GM19025 (cell line): ENCODE results near the gene PTPRG.
"Not testable (repeated sequence)": the region's sequence is repeated elsewhere in the genome, so short reads cannot be mapped to it uniquely, and the experiment has no call there.

Experiments used
- ATAC-seq: cut with Tn5 transposase; IDR thresholded peaks from one replicate; pipeline ENCODE4 v1.9.1; 2021; ENCODE audit warnings: mild to moderate bottlenecking, low read depth, moderate library complexity; ENCODE audit not compliant: unreplicated experiment

PTPRG gene

DNA sequence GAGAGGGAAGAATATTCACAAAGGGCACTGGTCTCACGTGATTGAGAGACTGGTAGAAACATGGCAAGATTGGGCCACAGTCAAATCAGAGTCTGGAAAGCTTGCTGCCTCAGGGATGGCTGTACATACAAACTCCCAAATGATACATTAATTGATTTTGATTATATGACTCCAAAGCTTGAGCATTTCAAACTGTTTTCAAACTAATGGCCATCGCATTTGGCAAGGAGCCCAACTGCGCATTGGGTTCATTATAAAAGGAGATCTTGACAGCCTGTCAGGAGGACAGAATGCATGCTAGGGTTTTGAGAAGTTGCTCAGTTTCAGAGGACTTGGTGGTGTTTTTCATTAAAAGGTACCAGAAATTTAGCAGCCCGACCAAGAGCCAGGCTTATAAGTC, 117.7 kb downstream of the PTPRG start:
- ATAC-seq = no peak

DNA sequence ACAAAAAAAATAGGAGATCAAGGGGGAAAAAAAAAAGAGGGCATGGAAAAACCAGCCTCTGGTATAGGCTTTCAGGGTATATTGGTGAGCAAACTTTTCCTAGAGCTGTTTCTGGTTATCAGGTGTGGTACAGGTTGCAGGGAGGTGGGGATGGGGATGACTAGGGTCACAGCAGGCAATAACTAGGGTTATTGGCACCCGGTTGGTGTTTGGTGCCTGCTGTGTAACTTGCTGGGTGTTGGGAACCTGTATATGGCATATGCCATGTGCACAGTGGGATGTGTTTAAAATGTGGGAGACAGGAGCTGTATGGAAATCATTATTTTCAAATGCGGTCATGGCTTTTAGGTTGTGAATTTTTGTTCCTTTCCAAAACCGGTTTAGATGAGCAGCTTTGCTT, 119.2 kb downstream of the PTPRG start:
- no peak for ATAC-seq

DNA sequence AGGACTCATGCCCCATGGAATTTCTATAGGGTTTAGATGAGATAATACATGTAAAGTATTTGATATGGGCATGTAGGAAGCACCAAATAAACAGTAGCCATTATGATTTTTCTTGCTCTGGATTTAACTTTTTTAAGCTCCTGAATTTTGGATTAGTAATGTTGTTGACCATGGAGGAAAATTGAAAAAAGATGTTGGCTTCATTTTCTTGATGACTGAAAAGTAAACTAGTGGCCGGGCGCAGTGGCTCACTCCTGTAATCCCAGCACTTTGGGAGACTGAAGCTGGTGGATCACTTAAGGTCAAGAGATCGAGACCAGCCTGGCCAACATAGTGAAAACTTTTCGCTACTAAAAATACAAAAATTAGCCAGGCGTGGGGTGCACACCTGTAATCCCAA, 120.3 kb downstream of the PTPRG start:
- ATAC-seq = no peak

DNA sequence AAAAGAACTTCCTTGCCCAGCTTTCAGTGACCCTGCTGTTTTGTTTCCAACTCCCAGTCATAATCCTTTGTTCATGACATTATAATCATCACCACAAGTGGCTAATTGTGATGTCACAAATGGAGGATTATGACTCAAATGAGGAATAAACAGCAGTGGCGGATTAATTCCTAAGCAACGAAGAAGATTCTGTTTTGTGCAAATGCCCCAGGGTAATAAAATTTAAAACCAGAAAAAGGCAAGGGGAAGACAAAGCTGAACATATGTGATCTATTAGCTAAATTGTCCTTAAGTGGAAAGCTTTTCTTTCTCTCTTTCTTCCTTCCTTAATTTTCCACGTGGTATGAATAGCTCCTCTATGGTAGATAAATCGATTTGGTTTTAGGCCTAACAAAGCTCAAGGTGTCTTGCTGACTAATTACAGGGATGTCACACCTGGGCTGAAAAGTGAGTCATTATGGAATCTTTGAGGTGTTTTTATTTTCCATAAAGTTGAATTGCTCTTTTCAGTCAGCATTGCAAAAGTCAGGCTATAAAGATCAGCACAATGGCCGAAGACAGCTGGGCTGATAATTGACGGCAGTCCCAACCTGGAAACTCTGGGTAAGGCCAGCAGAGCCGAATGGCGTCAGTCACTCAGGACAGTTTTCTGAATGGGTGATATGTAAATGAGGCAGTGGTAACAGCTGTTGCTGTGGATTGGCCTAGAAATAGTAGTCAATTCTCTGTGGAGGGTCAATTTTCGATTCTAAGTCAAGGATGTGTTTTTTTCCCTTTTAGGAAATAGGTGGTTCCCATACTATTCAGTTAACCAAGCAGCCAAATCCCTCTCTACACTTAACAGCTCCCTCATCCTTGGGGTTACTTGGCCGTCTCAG, 121.5 kb downstream of the PTPRG start:
- ATAC-seq = no peak

DNA sequence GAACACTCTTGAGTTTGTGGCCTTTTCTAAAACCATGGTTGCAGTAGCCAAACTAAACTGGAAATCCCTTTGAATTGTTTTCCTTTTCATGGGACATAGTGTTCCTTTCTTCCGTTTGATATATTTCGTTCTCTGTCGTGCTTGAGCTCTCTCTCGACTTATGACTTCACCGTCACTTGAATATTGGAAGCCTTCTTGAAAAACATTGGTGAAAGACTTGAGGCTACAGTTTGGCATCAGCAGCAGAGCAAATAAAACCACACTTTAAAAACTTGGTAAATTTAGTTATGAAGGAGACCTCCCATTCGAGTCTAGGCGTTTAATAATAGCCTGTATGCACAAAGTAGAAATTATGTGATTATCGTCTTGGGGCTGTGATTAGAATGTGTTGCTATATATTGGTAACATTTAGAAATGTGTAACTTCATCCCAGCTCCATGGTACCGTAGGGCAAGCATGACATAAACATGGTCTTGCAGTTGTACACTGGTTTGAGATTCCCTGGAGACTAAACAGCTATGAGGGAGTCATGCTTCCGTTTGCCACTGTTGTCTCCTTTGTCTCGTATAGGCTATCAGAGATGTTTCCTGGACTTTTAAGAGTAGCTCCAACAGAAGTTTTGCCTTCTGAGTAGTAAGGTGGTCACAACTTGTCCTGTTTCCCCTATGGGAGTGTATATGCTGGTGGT, 122.3 kb downstream of the PTPRG start:
- no peak for ATAC-seq

DNA sequence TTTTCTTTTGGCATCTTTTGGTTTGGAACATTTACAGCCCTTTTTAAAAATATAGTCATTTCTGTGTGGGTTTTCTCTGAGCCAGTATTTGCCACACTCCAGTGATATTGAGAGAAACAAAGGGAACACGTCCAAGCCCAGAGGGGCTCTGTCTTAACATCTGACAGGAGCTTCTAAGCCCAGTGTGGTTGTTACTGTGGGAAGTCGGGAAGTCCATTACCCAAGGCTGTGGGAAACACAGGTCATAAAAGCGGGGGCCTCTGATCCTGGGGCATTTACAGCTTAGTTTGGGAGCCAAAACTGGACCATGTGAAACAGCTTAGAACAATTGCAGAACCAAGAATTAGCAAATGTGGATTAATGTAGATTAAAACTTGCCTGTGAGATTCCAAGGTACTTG, 123.0 kb downstream of the PTPRG start:
- ATAC-seq = no peak

DNA sequence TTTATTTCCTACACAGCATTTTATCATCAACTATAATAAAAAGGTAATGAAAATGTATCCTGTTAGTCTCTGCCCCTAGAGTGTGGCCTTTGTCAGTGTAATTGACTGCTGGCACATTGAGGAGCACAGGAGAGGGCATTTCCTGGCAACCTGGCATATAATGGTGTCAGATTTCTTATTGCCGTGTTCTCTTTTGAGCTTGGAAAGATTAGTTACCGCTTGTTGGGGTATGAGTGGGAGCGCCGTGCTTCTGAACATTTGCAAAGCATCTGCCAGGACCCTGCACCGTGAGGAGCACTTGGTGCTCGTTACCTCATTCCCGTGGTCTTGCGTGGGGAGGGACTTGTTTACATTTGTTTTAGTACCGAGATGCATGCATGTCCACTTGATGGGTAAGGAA, 124.4 kb downstream of the PTPRG start:
- no peak for ATAC-seq

DNA sequence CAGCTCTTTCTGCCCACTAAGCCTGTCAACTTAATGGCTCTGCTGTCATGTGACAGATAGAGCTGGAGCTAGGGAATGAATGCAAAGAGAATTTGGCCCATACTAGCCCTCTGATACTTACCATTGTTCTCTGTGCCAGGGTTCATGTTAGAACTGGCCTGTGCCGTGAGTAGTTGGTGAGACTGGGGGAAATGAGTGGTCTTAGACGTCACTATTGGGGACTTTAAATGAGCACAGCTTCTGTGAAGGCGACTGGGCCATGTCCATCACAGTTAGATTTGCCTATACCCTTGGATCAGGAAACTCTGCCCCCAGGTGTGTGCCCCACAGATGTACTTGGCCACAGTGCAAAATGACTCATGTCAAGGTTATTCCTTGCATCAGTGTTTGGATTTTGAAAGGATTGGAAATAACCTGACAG, 124.9 kb downstream of the PTPRG start:
- no peak for ATAC-seq

DNA sequence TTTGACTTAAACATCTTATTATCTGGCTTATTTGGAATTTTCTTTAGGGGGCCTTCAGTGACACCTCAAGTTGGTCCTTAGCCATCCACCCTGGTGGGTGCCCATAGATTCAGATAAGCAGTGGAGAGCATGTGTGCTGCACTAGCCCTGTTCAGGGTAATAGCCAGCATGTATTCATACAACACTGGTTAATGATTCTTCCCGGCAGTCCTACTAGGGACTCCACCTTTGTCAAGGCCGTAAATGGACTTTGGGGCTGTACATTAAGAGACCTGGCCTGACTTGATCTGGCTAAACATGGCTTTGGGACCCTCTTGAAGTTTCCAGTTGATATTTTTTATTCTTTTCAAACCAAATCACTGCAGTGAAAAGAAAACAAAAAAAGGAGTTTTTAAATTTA, 125.8 kb downstream of the PTPRG start:
- no peak for ATAC-seq

DNA sequence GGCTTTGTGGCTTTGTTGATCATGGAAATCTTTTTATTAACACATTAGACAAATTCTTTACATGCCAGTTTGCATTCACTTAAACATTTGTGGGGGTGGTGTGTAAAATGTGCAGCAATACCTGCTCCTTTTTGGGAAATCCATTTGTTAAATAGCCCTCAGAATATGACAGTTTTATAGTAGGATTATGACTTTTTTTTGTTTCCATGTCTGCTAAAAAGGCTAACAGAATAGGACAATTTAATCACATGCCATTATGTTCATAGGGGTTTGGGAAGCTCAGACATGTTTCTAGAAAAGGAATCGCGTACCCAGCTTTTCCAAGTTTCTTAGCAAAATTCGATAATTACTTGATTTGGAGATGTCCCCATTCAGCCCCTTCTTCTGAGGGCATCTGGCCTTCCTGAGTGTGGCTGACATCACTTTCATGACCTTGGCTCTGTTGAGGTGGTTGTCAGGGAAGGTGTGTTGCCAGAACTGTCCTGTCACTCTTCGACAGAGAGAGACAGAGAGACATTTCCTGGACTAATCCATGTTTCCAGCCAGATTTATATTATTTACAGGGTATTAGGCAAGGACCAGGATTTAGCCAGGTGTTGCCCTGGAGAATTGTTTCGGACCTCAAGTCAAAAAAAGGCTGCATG, 126.4 kb downstream of the PTPRG start:
- ATAC-seq = no peak

DNA sequence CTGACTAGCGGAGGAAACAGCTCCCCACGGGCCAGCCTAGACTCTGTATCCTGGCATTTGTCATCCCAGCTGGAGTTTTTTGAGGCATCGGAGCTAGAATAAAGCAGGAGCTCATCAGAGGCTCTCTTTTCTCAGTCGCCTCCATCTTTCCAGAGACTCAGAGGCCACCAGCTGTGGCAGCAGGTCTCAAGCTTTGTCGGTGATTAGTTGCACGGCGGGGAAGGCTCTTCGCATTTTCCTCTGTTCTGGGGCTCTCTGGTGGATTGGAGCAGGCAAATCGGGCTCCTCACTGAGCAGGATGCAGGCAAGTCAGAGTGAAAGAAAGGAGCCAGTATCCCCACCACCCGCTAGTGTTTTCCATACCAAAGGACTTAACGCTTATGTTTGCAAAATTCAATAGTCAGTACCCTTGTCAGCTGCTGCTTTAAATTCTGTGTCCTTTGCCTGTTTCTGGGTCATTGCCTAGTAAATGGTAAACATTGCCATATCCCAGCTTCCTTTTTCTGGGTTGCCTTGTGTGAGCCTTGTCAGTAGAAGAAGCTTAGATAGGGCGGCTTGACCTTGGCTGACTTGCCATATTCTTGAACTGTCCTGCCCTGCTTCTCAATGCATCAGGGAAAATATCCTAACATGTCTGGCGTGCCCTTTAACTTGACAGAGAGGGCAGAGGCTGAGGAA, 127.1 kb downstream of the PTPRG start:
- no peak for ATAC-seq

DNA sequence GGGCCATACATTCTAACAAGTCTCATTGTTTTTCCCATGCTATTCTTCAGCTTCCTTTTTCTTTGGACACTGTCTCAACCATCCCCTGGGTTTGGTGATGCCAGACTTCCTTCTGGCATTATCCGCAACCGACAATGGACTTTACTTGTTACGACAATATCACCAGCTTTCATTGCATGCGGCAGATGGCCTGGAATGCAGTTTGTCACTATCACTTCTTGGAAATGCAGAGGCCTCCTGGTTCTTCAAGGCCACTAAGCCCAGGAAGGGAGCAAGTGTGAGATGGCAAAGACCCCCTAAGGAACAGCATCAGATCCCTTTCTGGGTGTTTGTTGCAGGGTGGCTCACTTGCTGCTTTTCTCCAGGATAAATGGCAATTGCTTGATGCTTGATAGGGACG, 128.6 kb downstream of the PTPRG start:
- ATAC-seq = no peak

DNA sequence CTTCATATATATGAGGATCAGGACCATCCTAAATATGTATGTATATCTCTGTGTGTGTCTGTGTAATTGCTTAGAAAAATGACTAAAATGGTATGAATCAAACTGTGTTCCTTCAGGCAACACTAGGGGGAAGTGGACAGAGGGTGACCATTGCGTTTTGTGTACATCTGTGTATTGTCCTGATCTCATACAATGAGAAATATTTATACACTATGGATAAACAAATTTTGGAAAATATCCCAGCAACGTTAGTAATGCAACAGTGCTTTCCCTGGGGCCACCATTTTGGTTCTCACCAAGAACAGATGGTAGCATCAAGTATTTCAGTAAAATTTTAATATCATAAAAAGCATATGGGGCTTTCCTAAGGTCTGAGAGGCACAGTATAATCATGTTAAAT, 130.1 kb downstream of the PTPRG start:
- ATAC-seq = no peak

DNA sequence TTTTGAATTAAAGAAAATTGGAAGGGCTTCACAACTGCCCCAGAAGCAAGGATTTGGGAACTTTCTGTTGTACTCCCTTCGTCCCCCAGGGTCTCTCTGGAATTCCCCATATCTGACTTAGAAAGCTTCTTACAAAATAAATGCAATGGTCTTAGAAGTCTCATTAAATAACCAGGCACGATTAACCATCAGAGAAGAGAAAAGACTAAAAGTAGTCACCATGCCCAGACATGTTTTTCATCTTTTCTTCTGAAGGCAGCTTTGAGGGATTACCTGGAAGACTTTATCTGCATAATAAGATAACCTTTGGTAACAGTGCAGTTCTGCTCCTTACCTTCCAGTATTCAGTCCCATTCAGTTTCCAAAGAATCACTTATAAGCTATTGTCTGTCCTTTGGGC, 135.9 kb downstream of the PTPRG start:
- ATAC-seq = no peak

DNA sequence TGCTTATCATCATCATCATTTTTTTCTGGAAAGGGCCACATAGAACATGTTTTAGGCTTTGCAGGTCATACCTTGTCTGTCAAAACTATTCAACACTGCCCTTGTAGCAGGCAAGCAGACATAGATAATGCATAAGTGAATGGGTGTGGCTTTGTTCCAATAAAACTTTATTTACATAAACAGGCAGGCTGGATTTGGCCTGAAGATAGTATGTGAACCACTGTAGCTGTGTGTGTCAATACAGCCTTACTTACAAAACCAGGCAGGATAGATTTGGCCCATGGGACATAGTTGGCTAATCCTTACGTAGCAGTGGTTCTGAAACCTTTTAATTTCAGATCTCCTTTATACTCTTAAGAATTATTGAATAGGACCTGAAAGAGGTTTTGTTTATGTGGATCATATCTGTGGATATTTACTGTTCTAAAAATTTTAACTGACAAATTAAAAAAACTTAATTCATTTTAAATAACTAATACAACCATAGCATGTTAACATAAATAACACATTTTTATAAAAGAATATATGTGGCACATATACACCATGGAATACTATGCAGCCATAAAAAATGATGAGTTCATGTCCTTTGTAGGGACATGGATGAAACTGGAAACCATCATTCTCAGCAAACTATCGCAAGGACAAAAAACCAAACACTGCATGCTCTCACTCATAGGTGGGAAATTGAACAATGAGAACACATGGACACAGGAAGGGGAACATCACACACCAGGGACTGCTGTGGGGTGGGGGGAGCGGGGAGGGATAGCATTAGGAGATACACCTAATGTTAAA, 137.1 kb downstream of the PTPRG start:
- not testable (repeated sequence) for ATAC-seq

DNA sequence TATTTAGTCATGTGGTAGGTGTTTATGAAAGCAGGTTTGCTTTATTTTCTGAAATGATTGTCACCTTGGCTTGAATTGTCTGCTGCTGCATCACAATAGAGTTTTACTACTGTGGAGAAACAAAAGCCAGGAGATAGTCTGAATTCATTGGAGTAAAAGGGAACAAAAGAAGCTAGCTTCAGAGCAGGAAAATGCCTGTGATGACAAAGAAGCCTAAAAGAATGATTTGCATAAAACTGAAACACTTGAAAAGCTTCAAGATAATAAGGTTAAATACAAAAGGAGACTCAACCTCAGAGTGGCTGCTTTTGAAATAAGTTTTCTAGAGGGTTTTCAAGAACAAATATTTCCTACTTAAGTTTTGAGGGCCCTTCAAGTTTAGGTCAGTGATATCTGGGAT, 138.3 kb downstream of the PTPRG start:
- no peak for ATAC-seq

DNA sequence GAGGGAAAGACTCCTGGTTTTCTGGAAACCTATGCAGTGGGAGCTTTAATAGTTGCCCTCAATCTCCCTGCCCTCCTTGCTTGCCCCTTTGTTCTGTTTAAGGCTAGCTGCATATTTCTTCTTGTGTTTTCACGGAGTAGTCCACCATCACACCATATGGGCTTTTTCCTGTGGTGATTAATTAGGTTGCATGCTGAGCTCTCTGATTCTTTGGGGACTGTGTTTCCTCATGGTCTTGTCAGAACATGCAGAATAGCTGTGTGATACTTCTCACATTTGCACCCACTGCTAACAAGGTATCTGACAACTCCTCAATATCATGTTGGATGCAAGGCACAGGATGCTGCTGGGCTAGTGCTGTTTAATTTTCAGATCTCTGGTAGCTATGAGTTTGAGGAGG, 139.6 kb downstream of the PTPRG start:
- no peak for ATAC-seq

DNA sequence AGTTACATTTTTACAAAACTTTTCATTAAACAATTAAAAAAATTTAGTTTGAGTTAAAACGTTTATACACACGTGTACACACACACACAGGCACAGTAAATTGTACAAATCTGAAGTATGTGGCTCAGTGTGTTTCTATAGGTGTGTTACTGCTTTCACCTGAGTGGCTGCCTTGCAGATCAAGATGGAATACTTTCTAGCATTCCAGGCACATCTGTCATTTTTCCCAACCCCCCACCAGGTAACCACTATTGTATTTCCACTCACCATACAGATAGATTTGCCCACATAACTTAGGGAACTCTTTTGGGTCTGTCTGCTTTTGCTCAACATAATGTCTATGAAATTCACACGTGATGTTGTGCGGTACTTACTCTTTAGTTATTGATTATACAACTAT, 141.1 kb downstream of the PTPRG start:
- ATAC-seq = no peak

DNA sequence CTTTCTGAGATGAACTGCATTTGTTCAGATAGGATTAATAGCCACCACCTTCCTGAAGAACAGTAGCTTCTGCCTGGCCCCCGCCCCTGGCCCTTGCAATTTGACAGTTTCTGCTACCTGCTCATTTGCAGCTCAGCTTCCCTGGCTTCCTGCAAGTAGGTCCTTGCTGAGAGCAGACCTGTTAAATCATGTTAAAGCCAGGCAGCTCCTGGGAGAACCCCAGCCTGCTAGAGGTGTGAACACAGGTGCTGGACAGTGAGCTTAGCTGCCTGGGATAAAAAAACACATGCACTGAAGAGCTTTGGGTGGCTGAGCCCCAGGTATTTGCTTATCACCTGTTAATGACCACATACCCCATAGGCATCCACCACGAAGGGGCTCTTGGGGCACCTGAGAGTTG, 143.4 kb downstream of the PTPRG start:
- ATAC-seq = no peak

DNA sequence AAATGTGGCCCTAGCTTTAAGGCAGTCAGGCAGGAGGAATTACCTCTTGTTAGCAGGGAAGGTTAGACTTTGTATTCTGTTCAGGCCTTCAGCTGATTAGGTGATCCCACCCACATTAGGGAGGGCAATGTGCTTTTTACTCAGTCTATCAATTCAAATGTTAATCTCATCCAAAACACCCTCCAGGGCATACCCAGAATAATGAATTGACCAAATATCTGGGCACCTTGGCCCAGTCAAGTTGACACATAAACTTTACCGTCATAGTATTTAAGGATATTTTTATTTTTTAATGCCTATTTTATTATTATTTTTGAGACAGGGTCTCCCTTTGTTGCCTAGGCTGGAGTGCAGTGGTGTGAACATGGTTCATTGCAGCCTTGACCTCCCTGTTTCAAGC, 146.1 kb downstream of the PTPRG start:
- no peak for ATAC-seq
